ENCODE results near the gene HOXB5. TPM values are rescaled to one million over a fixed set of nuclear protein-coding genes. Genes with fewer than 3 reads are reported as not detected.

Gene HOXB5
- total RNA-seq, 1 experiment from 2014 or later: 0.43 TPM

GRCh38 chr17:48603959-48604769 lies 10.6 kb upstream of the HOXB5 start:
- DNase-seq (ENCODE audit: low spot score): peak; percentile 82

DNA sequence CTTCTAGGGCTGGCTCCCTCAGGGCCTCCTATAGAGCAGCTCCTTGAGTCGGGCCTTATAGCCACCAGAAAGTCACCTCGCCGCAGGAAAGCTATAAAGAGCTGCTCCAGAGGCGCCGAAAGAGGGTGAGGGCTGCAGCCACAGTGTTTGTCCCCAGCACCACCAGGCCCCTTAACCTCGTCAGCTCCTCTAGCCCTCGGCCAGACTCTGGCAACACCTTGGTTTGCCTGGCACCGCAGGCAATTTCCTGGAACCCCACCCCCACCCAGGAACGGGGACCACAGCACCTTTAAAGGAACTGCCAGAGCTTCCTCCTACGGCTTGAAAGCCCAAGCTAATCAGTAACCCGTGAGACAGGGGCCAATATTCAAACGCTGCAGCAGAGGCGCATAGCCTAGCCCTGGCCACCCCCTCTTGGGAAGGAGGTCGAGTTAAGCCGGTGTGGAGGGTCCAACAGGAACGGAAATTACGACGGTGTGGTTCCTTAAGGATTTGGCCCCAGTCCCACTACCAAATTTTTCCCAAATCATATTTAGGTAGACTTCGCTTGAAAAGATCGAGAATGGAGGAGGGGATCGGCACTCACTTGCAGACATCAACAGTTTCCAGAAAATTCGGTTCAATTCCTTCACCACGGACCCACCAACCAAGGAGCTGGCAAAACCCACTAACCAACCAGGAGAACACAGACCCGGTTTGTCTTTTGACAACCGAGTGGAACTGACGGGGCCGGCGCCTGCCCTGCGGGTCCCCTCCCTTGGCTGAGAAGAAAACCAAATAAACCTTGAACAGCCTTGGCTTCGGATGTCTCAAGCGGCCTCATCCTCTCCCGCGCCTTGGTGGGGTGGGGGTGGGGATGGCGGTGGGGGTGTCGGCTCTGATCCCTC lies 8.2 kb upstream of the HOXB5 start:
- DNase-seq (ENCODE audit: low spot score): no peak

- DNase-seq (ENCODE audit: low spot score): no peak
Measured at GRCh38 chr17:48601207-48601538, 7.6 kb upstream of the HOXB5 start.

- DNase-seq (ENCODE audit: low spot score): peak; percentile 34
Measured at GRCh38 chr17:48600244-48601098, 6.9 kb upstream of the HOXB5 start.

- DNase-seq (ENCODE audit: low spot score): no peak
Measured at GRCh38 chr17:48599354-48599753, 5.8 kb upstream of the HOXB5 start.

GRCh38 chr17:48598736-48599135 lies 5.2 kb upstream of the HOXB5 start:
- DNase-seq (ENCODE audit: low spot score): no peak

- DNase-seq (ENCODE audit: low spot score): peak; percentile 34
Measured at GRCh38 chr17:48597778-48598631, 4.4 kb upstream of the HOXB5 start.

- DNase-seq (ENCODE audit: low spot score): no peak
Measured at GRCh38 chr17:48597528-48597777, 3.9 kb upstream of the HOXB5 start.

DNA sequence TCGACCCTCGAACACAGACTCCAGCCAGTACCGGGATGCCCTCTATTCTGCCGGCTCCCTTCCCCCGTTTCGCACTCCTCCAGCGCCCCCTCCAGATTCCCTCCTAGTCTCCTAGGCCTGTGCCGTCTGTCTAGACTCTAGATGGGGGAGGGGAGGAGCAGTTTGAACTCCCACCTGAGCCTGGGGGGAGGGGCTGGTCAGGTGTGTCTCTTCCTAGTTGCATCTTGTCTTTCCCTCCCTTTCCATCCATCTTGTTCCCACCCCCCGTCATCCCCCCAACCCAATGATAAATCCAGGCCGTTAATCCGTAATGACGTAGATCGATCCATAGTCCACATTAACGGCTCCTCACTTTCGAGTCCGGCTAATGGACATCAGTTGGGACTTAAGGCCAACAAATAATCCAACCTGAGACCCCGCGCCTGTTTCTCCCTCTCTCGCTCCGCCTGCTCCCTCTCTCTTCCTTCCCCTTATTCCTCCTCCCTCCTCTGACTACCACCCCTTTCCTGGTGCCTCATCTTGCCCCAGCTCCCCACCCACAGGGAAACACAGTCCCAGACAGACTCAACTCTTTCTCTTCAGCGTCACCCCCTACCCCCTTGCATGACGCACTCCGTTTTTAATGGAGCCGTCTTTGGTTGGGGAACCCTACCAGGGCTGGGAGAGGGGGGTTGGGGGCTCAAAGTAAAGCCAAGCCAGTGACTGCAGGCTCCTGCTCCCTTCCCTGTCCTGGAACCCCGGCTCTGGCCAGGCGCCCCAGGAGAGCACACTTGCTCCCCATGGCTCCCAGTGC lies 3.4 kb upstream of the HOXB5 start:
- DNase-seq (ENCODE audit: low spot score): no peak

GRCh38 chr17:48596000-48596734 lies 2.6 kb upstream of the HOXB5 start:
- no peak for DNase-seq (ENCODE audit: low spot score)

GRCh38 chr17:48595278-48595999 lies 1.9 kb upstream of the HOXB5 start:
- DNase-seq (ENCODE audit: low spot score): no peak

DNA sequence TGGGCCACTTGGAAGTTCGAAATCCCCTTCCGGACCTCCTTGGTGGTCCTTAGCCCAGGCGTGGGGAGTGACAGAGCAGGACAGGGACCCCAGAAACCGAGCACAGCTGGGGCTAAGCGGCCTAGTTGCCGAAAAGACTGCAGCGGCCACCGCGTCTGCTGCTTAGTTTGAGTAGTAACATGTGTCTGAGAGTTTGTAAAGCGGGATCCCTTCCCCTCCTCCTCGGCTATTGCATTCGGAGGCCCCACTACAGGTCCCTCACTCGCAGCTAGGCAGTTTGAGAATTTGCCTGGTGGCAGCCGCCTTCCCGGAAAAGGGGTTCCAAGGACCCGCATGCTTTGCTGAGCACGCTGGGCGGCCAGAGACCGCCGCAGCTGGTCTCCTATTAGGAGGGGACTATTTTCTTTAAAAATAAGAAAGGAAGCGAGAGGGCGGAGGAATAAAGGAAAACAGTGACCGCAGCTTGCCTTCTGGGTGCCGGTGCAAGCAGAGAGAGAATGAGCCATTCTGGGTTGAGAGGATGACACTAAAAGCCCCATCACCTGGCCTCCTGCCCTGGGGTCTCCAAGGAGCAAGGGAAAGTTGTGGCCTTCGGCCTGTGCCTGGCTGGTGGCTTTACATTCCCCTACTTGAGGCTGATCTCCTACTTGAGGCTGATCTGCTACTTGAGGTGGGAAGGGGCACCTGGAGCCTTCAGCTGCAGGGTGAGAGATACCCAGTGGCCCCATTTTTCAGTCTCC lies 1.1 kb upstream of the HOXB5 start:
- DNase-seq (ENCODE audit: low spot score): no peak

DNA sequence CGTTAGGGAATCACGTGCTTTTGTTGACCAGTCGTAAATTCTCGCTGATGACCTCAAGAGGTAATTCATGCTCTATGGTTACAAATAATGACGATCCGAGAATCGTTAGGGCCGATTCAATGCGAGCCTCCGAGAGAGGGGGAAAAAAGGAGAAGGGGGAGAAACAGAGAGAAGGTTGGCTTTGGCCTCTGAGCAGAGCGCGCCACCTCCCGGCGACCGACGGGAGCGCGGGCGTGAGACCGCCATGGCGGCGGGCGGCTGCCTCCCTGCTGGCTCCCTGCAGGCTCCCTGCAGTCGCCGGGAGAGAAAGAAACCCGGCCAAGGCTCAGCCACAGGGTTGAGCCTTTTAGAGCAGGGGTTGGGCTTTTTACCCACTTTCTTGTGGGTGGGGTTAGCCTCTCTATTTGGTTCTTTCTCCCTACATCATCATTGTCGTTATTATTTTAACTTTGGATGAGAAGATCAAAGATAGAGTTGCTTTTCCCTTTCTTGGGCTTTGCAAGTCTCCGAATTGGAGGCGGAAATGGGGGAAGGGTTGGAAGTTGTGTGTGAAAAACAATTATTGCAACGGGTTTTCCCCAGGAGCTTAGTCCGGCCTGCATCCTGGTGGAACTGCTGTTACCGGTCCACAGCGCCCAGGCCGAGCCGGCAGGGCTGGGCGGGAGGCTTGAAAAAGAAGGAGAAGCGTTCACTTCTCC lies 410 bp upstream of the HOXB5 start:
- DNase-seq (ENCODE audit: low spot score): peak; percentile 65

DNA sequence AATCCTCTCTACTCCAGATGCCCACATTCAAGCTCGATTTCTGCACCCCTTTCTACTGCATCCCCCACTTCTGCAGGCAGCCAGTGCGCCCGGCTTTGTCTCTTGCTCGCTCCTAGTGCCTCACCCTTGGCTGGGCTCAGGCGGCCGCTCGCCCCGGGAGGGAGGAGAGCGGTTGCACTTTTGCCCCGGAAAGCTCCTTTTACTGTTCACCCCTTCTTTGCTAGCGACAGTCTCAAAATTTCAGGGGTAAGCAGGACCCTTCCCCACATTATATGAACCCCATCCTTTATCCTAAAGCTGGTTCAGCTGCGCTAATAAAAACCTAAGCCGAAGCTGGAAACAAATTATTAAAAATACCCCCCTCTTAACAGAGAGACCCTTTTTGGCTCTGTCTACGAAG lies 1.0 kb downstream of the HOXB5 start:
- no peak for DNase-seq (ENCODE audit: low spot score)

DNA sequence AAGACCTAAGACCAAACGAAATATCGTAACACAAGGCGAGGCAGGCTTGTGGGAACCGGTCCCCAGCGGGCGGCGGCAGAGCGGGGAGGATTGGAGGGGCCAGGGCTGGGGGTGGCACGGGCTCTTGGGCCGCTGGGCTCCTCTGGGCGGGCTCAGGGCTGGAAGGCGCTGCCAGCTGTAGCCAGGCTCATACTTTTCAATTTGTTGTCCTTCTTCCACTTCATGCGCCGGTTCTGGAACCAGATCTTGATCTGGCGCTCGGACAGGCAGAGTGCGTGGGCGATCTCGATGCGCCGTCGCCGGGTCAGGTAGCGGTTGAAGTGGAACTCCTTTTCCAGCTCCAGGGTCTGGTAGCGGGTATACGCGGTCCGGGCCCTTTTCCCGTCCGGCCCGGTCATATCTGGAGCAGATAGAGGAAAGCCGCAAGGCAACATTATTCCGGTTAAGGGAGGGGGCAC lies 1.5 kb downstream of the HOXB5 start:
- DNase-seq (ENCODE audit: low spot score): no peak

GRCh38 chr17:48591255-48592056 lies 2.1 kb downstream of the HOXB5 start:
- no peak for DNase-seq (ENCODE audit: low spot score)

DNA sequence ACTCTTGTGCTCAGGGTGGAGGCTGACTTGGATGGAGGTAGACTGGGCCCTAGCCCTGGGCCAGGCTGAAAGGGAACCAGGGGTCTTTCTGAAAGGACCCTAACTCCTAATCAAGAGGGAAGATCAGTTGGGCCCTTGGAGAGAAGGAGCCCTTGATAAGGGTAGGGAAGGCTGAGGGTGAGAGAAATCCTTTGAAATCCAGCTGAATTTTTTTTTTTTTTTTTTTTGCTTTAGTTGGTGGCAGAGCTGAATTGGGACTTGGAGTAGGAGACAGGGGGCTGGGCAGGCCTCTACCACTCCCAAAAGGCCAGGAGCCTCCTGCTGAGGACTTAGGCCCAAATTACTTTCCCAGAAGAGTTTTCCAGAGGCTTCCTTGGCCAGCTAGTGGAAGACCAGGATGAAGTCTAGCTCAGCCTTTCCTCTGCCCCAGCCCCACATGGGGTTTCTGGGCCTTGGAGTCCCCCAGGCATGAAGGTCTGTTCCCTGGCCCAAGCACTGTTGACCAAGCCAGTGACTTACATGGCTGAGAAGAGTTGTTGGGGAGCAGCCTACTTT lies 2.9 kb downstream of the HOXB5 start:
- no peak for DNase-seq (ENCODE audit: low spot score)
